HL-60 (cell line): ENCODE measurements around the gene PLGRKT.

ENCODE experiments used
- DNase-seq, 2 experiments: peaks; one replicate each; pipeline ENCODE4 v3.0.0-alpha.2; 2010 to 2020; ENCODE audit warnings: low read depth in 1 of 2, low spot score in 1 of 2
- H3K27ac ChIP-seq: fragments of 250-450 bp; sonication (Bioruptor Pico); replicated peaks from 2 replicates; pipeline ENCODE4 v1.5.1; 2020; ENCODE audit warnings: mild to moderate bottlenecking, moderate library complexity
- H3K27me3 ChIP-seq: fragments of 250-450 bp; sonication (Bioruptor Pico); 2 replicates; pipeline ENCODE4 v1.5.1; 2021; ENCODE audit warnings: mild to moderate bottlenecking, moderate library complexity; ENCODE audit not compliant: insufficient read depth, poor library complexity, severe bottlenecking
- H3K4me3 ChIP-seq: replicated peaks from 2 replicates; pipeline ENCODE4 v1.5.1; 2011; ENCODE audit warnings: mild to moderate bottlenecking, control low read depth, low read length; ENCODE audit not compliant: insufficient read depth
- GABPA ChIP-seq: IDR thresholded peaks from 2 replicates; pipeline ENCODE4 v1.6.1; 2012; ENCODE audit warnings: low read depth
- POLR2AphosphoS5 ChIP-seq: IDR thresholded peaks from 2 replicates; pipeline ENCODE4 v1.6.1; 2012; ENCODE audit warnings: low read depth
- REST ChIP-seq: IDR thresholded peaks from 2 replicates; pipeline ENCODE4 v1.6.1; 2012; ENCODE audit warnings: low read depth; ENCODE audit not compliant: insufficient replicate concordance
- SPI1 ChIP-seq: IDR thresholded peaks from 2 replicates; pipeline ENCODE4 v1.6.1; 2012; ENCODE audit warnings: low read depth, mild to moderate bottlenecking, borderline replicate concordance
- TF ChIP-seq, protein P1 (sequence below): IDR thresholded peaks from one replicate; pipeline ENCODE4 v1.5.1; 2011; ENCODE audit warnings: low read length, control low read depth, inconsistent platforms; ENCODE audit not compliant: insufficient read depth

Gene PLGRKT

DNA sequence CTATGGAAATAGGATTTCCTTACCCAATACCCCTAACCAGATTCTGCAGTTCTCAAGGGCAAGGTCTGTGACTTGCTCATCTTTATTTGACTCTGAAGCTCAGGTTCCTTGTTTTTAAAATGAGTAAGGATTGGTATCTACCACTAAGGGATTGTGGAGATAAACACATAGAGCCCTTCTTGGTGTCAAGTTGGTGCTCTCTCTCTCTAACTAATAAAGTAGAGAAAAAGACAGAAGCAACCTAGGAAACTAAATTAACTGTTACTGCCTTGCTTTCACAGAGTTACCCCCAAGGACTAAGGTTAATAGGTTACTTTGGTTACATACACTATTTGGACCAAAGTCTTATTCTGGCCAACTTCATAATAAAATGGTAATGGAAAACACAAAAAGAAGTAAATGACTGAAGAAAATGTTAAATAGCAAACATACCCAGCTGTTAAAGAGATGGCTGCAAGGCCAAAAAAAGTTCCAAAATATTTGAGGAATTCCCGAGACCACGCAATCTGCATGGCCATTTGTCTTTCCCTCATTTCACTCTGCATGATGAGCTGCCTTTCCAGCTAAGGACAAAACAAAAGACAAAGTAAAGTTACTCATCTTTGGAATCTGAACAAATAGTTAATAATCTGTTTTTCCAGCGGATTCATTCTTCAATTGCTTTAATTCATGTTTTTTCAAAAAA lies 76.3 kb downstream of the PLGRKT start:
- Histone ChIP-seq H3K27me3 (no peaks in the 10 kb centered on the region), H3K27ac (no peak overlapping the region), H3K4me3 (no peak overlapping the region)
- DNase-seq = no peak
- TF ChIP-seq, protein P1, sequence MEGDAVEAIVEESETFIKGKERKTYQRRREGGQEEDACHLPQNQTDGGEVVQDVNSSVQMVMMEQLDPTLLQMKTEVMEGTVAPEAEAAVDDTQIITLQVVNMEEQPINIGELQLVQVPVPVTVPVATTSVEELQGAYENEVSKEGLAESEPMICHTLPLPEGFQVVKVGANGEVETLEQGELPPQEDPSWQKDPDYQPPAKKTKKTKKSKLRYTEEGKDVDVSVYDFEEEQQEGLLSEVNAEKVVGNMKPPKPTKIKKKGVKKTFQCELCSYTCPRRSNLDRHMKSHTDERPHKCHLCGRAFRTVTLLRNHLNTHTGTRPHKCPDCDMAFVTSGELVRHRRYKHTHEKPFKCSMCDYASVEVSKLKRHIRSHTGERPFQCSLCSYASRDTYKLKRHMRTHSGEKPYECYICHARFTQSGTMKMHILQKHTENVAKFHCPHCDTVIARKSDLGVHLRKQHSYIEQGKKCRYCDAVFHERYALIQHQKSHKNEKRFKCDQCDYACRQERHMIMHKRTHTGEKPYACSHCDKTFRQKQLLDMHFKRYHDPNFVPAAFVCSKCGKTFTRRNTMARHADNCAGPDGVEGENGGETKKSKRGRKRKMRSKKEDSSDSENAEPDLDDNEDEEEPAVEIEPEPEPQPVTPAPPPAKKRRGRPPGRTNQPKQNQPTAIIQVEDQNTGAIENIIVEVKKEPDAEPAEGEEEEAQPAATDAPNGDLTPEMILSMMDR = no peak
- TF ChIP-seq GABPA (no peak), REST (no peak), POLR2AphosphoS5 (no peak), SPI1 (no peak)

DNA sequence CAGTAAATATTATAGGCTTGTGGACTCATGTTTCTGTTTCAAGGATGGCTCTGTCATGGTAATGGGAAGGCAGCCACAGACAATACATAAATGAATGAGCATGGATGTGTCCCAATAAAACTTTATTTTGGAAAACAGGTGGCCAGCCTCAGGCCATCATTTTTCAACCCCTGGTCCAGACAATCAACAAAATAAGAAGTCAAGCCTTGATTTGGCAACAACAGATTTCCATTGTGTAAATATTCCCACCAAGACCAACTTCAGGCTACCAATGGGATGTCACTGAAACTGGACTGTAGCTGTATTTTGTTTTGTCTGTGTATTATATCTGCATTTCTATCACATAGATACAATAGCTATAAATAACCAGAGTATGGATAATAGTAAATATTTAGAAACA lies 77.4 kb downstream of the PLGRKT start:
- H3K4me3 ChIP-seq = no peak overlapping the region
- H3K27me3 ChIP-seq = no peaks in the 10 kb centered on the region
- no peak for DNase-seq
- no peak overlapping the region for H3K27ac ChIP-seq
- TF ChIP-seq GABPA = no peak
- TF ChIP-seq, protein P1 = no peak
- TF ChIP-seq POLR2AphosphoS5 = no peak
- no peak for TF ChIP-seq REST
- TF ChIP-seq SPI1 = no peak

DNA sequence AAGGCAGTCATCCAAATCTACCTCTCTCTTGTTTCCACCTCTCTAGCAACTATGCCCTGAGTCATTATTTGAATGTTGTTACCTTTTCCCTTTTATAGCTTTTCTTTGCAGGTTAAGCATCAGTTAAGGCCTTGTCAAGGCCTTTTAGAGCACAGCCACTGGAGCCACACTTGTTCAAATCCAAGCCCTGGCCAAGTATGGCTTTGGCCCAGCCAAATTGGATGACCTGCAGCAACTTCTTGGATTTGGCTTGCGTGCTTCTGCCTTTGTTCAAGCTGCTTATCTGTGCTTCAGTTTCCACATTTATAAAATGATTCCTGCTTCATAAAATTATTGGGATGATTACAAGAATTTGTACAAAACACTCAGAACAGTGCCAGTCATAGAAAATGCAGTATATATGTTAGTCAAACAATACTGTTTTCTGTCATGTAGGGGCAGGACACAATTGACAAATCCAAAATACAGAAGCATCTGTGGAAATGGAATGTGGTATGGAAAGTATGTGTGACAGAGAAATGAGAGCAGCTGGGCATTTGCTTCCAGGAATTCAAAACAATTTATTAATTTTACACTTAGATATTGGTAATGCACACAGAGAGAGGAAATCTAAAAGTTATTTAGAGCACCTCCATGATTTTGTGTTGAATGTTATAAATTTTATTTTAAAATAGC lies 80.2 kb downstream of the PLGRKT start:
- no peak for DNase-seq
- Histone ChIP-seq H3K27me3 (no peaks in the 10 kb centered on the region), H3K27ac (no peak overlapping the region), H3K4me3 (no peak overlapping the region)
- TF ChIP-seq, protein P1 = no peak
- TF ChIP-seq GABPA (no peak), REST (no peak), SPI1 (no peak), POLR2AphosphoS5 (no peak)
